ENCODE data around the gene DNAJC1.

The DNAJC1 gene

DNA sequence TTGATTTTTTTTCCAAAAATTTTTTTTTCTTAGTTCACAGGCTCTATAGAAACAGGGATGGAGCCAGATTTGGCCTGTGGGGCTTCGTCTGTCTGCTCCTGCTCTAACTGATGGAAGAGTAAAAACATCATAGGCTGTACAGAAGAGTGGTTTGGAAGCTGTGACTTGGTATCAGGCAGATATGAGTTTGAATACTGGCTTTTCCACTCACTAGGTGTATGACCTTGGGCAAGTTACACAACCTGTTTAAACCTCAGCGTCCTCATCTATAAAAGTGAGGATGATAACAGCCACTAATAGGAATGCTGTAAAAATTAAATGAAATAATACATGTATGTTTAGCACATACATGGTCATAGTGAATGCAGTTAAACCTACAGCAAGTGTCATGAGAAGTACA, 26.9 kb upstream of the DNAJC1 start:
- no peak overlapping the region for H2AFZ ChIP-seq (ENCODE audit: low read length)
- H3K9ac ChIP-seq (ENCODE audit: low read depth, low read length, poor library complexity), result no peak overlapping the region
- no peak overlapping the region for H3K4me3 ChIP-seq (ENCODE audit: low read length in 2 of 2)
- no peak overlapping the region for H2BK120ac ChIP-seq (ENCODE audit: low read depth, low read length)
- no CpG with 5 or more reads among the region's 2 CpGs for WGBS, 2 donors (ENCODE audit: extremely low coverage in 2 of 2, insufficient read length in 2 of 2, insufficient replicate concordance in 1 of 2)
- H3K4ac ChIP-seq (ENCODE audit: low read length), result no peak overlapping the region
- H3K14ac ChIP-seq (ENCODE audit: low read length), result no peak overlapping the region
- no peak overlapping the region for H3K4me2 ChIP-seq (ENCODE audit: insufficient read depth, low read length, poor library complexity, severe bottlenecking)
- H2BK12ac ChIP-seq (ENCODE audit: low read length), result no peak overlapping the region
- H3K4me1 ChIP-seq (ENCODE audit: control insufficient read depth in 2 of 2, insufficient read depth in 1 of 2, low read depth in 1 of 2, low read length in 2 of 2), result no peaks in the 10 kb centered on the region
- no peak for DNase-seq (ENCODE audit: low spot score)
- H4K8ac ChIP-seq (ENCODE audit: low read depth, low read length), result no peak overlapping the region
- no peak overlapping the region for H2BK15ac ChIP-seq (ENCODE audit: low read length)
- H2BK5ac ChIP-seq (ENCODE audit: low read length), result no peak overlapping the region
- H3K79me1 ChIP-seq (ENCODE audit: low read depth, low read length), result no peaks in the 10 kb centered on the region
- no peaks in the 10 kb centered on the region for H3K36me3 ChIP-seq (replicated peaks in 1 of 2; ENCODE audit: control insufficient read depth in 2 of 2, insufficient read depth in 2 of 2, low read length in 2 of 2)
- H2AK5ac ChIP-seq (ENCODE audit: low read depth, low read length), result no peak overlapping the region
- no peak overlapping the region for H4K91ac ChIP-seq (ENCODE audit: low read depth, low read length, poor library complexity)
- no peak overlapping the region for H3K27ac ChIP-seq (replicated peaks; ENCODE audit: low read length)
- peaks cover 4 to 7% of the 10 kb centered on the region in 2 donors for H3K9me3 ChIP-seq (replicated peaks in 1 of 2; ENCODE audit: control insufficient read depth in 2 of 2, insufficient read depth in 1 of 2, low read depth in 1 of 2, low read length in 2 of 2)
- no peak overlapping the region for H3K18ac ChIP-seq (ENCODE audit: low read length)
- no peak overlapping the region for H3K23ac ChIP-seq (ENCODE audit: low read depth, low read length, poor library complexity)
- no peaks in the 10 kb centered on the region for H3K27me3 ChIP-seq (ENCODE audit: control insufficient read depth in 3 of 3, insufficient read depth in 3 of 3, low read depth in 1 of 3, low read length in 3 of 3)

GRCh38 chr10:22029445-22030236, 26.1 kb upstream of the DNAJC1 start:
- no peak overlapping the region for H2BK15ac ChIP-seq (ENCODE audit: low read length)
- no peaks in the 10 kb centered on the region for H3K79me1 ChIP-seq (ENCODE audit: low read depth, low read length)
- no peak overlapping the region for H2BK5ac ChIP-seq (ENCODE audit: low read length)
- peaks cover 4 to 5% of the 10 kb centered on the region in 2 donors for H3K9me3 ChIP-seq (replicated peaks in 1 of 2; ENCODE audit: control insufficient read depth in 2 of 2, insufficient read depth in 1 of 2, low read depth in 1 of 2, low read length in 2 of 2)
- H3K18ac ChIP-seq (ENCODE audit: low read length), result no peak overlapping the region
- H3K27me3 ChIP-seq (ENCODE audit: control insufficient read depth in 3 of 3, insufficient read depth in 3 of 3, low read depth in 1 of 3, low read length in 3 of 3), result no peaks in the 10 kb centered on the region
- H3K14ac ChIP-seq (ENCODE audit: low read length), result no peak overlapping the region
- no peak overlapping the region for H3K4ac ChIP-seq (ENCODE audit: low read length)
- no peak overlapping the region for H2BK120ac ChIP-seq (ENCODE audit: low read depth, low read length)
- H3K4me2 ChIP-seq (ENCODE audit: insufficient read depth, low read length, poor library complexity, severe bottlenecking), result no peak overlapping the region
- no peak overlapping the region for H2BK12ac ChIP-seq (ENCODE audit: low read length)
- no peak overlapping the region for H3K23ac ChIP-seq (ENCODE audit: low read depth, low read length, poor library complexity)
- H3K4me3 ChIP-seq (ENCODE audit: low read length in 2 of 2), result no peak overlapping the region
- H2AK5ac ChIP-seq (ENCODE audit: low read depth, low read length), result no peak overlapping the region
- H3K9ac ChIP-seq (ENCODE audit: low read depth, low read length, poor library complexity), result no peak overlapping the region
- no CpG with 5 or more reads among the region's 12 CpGs for WGBS, 2 donors (ENCODE audit: extremely low coverage in 2 of 2, insufficient read length in 2 of 2, insufficient replicate concordance in 1 of 2)
- H3K4me1 ChIP-seq (ENCODE audit: control insufficient read depth in 2 of 2, insufficient read depth in 1 of 2, low read depth in 1 of 2, low read length in 2 of 2), result no peaks in the 10 kb centered on the region
- no peak overlapping the region for H4K91ac ChIP-seq (ENCODE audit: low read depth, low read length, poor library complexity)
- DNase-seq (ENCODE audit: low spot score), result no peak
- H3K27ac ChIP-seq (replicated peaks; ENCODE audit: low read length), result no peak overlapping the region
- no peak overlapping the region for H2AFZ ChIP-seq (ENCODE audit: low read length)
- H4K8ac ChIP-seq (ENCODE audit: low read depth, low read length), result no peak overlapping the region
- H3K36me3 ChIP-seq (replicated peaks in 1 of 2; ENCODE audit: control insufficient read depth in 2 of 2, insufficient read depth in 2 of 2, low read length in 2 of 2), result no peaks in the 10 kb centered on the region

DNA sequence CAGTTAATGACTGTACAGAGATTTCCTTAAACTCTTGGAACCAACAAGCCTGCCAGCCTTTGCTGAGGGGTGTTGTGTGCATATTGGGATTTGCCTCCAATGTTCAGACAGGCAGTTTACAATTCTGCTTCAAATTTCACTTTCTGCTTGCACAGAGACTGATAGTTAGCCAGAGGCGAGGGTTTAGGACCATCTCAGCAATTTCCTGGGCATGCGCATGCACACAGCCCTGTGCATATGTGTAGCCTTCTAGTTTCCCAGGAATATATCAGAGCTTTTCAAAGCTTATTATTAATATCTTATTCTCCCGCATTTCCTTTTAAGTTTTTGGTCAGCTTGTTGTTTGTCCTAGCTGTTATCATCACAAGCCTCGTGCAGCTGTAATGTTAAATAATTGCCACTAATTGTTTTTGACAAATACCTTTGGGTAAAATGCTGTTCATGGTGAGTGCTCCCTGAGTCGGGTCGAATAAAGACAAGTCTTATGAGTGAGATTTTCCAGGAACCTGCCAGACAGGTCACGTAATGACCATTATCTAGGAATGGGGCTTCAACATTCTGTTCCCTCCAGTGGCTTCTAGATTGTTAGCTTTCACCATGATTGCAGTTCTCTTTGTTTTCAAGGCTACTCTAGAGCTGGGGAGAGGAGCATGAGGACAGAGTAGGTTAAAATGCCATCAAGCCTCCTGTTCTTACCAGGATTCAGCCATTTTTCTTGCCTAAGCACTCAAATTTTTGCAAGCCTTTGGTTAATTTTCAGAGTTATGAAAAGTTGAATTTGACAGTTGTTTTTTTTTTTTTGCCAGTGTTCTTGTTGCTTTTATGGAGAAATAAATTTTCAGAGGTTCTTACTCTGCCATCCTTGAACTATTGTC, 24.1 kb upstream of the DNAJC1 start:
- H3K27me3 ChIP-seq (ENCODE audit: control insufficient read depth in 3 of 3, insufficient read depth in 3 of 3, low read depth in 1 of 3, low read length in 3 of 3), result peaks cover 0 to 6% (median 0%) of the 10 kb centered on the region in 3 experiments
- H3K4ac ChIP-seq (ENCODE audit: low read length), result no peak overlapping the region
- no peak overlapping the region for H3K27ac ChIP-seq (replicated peaks; ENCODE audit: low read length)
- H4K91ac ChIP-seq (ENCODE audit: low read depth, low read length, poor library complexity), result no peak overlapping the region
- H3K14ac ChIP-seq (ENCODE audit: low read length), result no peak overlapping the region
- no peak overlapping the region for H2BK5ac ChIP-seq (ENCODE audit: low read length)
- no peaks in the 10 kb centered on the region for H3K79me1 ChIP-seq (ENCODE audit: low read depth, low read length)
- no peak overlapping the region for H3K4me3 ChIP-seq (ENCODE audit: low read length in 2 of 2)
- no peak overlapping the region for H2BK12ac ChIP-seq (ENCODE audit: low read length)
- H2BK120ac ChIP-seq (ENCODE audit: low read depth, low read length), result no peak overlapping the region
- WGBS, 2 donors (ENCODE audit: extremely low coverage in 2 of 2, insufficient read length in 2 of 2, insufficient replicate concordance in 1 of 2), result no CpG with 5 or more reads among the region's 7 CpGs
- H2AK5ac ChIP-seq (ENCODE audit: low read depth, low read length), result no peak overlapping the region
- H2AFZ ChIP-seq (ENCODE audit: low read length), result no peak overlapping the region
- no peak overlapping the region for H3K9ac ChIP-seq (ENCODE audit: low read depth, low read length, poor library complexity)
- no peaks in the 10 kb centered on the region for H3K4me1 ChIP-seq (ENCODE audit: control insufficient read depth in 2 of 2, insufficient read depth in 1 of 2, low read depth in 1 of 2, low read length in 2 of 2)
- H4K8ac ChIP-seq (ENCODE audit: low read depth, low read length), result no peak overlapping the region
- DNase-seq (ENCODE audit: low spot score), result no peak
- no peaks in the 10 kb centered on the region for H3K36me3 ChIP-seq (replicated peaks in 1 of 2; ENCODE audit: control insufficient read depth in 2 of 2, insufficient read depth in 2 of 2, low read length in 2 of 2)
- no peak overlapping the region for H3K18ac ChIP-seq (ENCODE audit: low read length)
- no peak overlapping the region for H3K23ac ChIP-seq (ENCODE audit: low read depth, low read length, poor library complexity)
- no peak overlapping the region for H2BK15ac ChIP-seq (ENCODE audit: low read length)
- H3K9me3 ChIP-seq (replicated peaks in 1 of 2; ENCODE audit: control insufficient read depth in 2 of 2, insufficient read depth in 1 of 2, low read depth in 1 of 2, low read length in 2 of 2), result peaks cover 2 to 4% of the 10 kb centered on the region in 2 donors
- H3K4me2 ChIP-seq (ENCODE audit: insufficient read depth, low read length, poor library complexity, severe bottlenecking), result no peak overlapping the region

DNA sequence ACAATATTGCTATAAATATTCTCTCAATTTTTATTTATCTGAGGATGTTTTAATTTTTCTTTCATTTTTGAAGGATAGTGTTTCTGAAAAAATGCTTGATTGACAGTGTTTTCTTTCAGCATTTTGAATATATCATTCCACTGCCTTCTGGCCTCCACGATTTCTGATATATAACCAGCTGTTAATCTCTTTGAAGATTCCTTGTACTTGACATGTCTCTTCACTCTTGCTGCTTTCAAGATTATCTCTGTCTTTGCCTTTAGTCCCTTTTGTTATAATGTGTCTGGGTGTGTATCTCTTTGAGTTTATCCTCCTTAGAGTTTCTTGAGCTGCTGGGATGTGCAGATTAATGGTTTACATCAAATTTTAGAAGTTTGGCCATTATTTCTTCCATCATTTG, 22.8 kb upstream of the DNAJC1 start:
- DNase-seq (ENCODE audit: low spot score), result no peak
- no peak overlapping the region for H3K18ac ChIP-seq (ENCODE audit: low read length)
- no peak overlapping the region for H3K23ac ChIP-seq (ENCODE audit: low read depth, low read length, poor library complexity)
- no peaks in the 10 kb centered on the region for H3K4me1 ChIP-seq (ENCODE audit: control insufficient read depth in 2 of 2, insufficient read depth in 1 of 2, low read depth in 1 of 2, low read length in 2 of 2)
- H3K27ac ChIP-seq (replicated peaks; ENCODE audit: low read length), result no peak overlapping the region
- peaks cover 2 to 4% of the 10 kb centered on the region in 2 donors for H3K9me3 ChIP-seq (replicated peaks in 1 of 2; ENCODE audit: control insufficient read depth in 2 of 2, insufficient read depth in 1 of 2, low read depth in 1 of 2, low read length in 2 of 2)
- H4K91ac ChIP-seq (ENCODE audit: low read depth, low read length, poor library complexity), result no peak overlapping the region
- no peak overlapping the region for H3K4me2 ChIP-seq (ENCODE audit: insufficient read depth, low read length, poor library complexity, severe bottlenecking)
- no peak overlapping the region for H3K4ac ChIP-seq (ENCODE audit: low read length)
- H3K27me3 ChIP-seq (ENCODE audit: control insufficient read depth in 3 of 3, insufficient read depth in 3 of 3, low read depth in 1 of 3, low read length in 3 of 3), result peaks cover 0 to 7% (median 0%) of the 10 kb centered on the region in 3 experiments
- H3K4me3 ChIP-seq (ENCODE audit: low read length in 2 of 2), result no peak overlapping the region
- no peak overlapping the region for H2AFZ ChIP-seq (ENCODE audit: low read length)
- H2BK12ac ChIP-seq (ENCODE audit: low read length), result no peak overlapping the region
- no peak overlapping the region for H2AK5ac ChIP-seq (ENCODE audit: low read depth, low read length)
- no peaks in the 10 kb centered on the region for H3K79me1 ChIP-seq (ENCODE audit: low read depth, low read length)
- no peak overlapping the region for H3K9ac ChIP-seq (ENCODE audit: low read depth, low read length, poor library complexity)
- no peak overlapping the region for H2BK120ac ChIP-seq (ENCODE audit: low read depth, low read length)
- no CpG with 5 or more reads among the region's 1 CpG for WGBS, 2 donors (ENCODE audit: extremely low coverage in 2 of 2, insufficient read length in 2 of 2, insufficient replicate concordance in 1 of 2)
- no peak overlapping the region for H4K8ac ChIP-seq (ENCODE audit: low read depth, low read length)
- H3K36me3 ChIP-seq (replicated peaks in 1 of 2; ENCODE audit: control insufficient read depth in 2 of 2, insufficient read depth in 2 of 2, low read length in 2 of 2), result no peaks in the 10 kb centered on the region
- H3K14ac ChIP-seq (ENCODE audit: low read length), result no peak overlapping the region
- no peak overlapping the region for H2BK5ac ChIP-seq (ENCODE audit: low read length)
- no peak overlapping the region for H2BK15ac ChIP-seq (ENCODE audit: low read length)
